Fibroblast of mammary gland (primary cell): ENCODE results near the gene CCDC177.

Source experiments
- DNase-seq: peaks from one replicate; pipeline ENCODE4 v3.0.0-alpha.2; 2010; ENCODE audit warnings: low read depth
- H3K4me3 ChIP-seq: 2 replicates; pipeline ENCODE4 v1.5.1; 2011; ENCODE audit warnings: low read depth, mild to moderate bottlenecking, low read length, moderate library complexity; ENCODE audit not compliant: control insufficient read depth
- CTCF ChIP-seq: conservative IDR thresholded peaks from 2 replicates; pipeline ENCODE4 v1.5.1; 2011; ENCODE audit warnings: low read depth, low read length, inconsistent platforms; ENCODE audit not compliant: control insufficient read depth, insufficient read depth

Gene CCDC177

GRCh38 chr14:69573831-69574262, 824 bp downstream of the CCDC177 start:
- H3K4me3 ChIP-seq: no peak overlapping the region
- no peak for TF ChIP-seq CTCF
- DNase-seq: no peak

- TF ChIP-seq CTCF: no peak
- DNase-seq: no peak
- H3K4me3 ChIP-seq: no peak overlapping the region
Measured at GRCh38 chr14:69573205-69573830, 1.4 kb downstream of the CCDC177 start.

GRCh38 chr14:69572841-69573135, 1.9 kb downstream of the CCDC177 start:
- no peak overlapping the region for H3K4me3 ChIP-seq
- no peak for DNase-seq
- TF ChIP-seq CTCF: no peak

- DNase-seq: no peak
- no peak overlapping the region for H3K4me3 ChIP-seq
- no peak for TF ChIP-seq CTCF
Measured at GRCh38 chr14:69572030-69572840, 2.4 kb downstream of the CCDC177 start.

GRCh38 chr14:69571449-69572029, 3.1 kb downstream of the CCDC177 start:
- H3K4me3 ChIP-seq: no peak overlapping the region
- no peak for TF ChIP-seq CTCF
- no peak for DNase-seq

GRCh38 chr14:69570836-69571330, 3.8 kb downstream of the CCDC177 start:
- TF ChIP-seq CTCF: no peak
- no peak for DNase-seq

More at GRCh38 chr14:69570836-69571330, 3.8 kb downstream of the CCDC177 start:
- no peak overlapping the region for H3K4me3 ChIP-seq
